Measurements from ENCODE around the gene RAD51. TPM values are rescaled to one million over a fixed set of nuclear protein-coding genes. Genes with fewer than 3 reads are reported as not detected.

Gene RAD51
- total RNA-seq, 1 donor from 2014 or later: 1.3 TPM

GRCh38 chr15:40693904-40694687 lies 878 bp upstream of the RAD51 start:
- H3K4me3 ChIP-seq (ENCODE audit: low read depth, low read length): peak overlapping the region; percentile 99
- TF ChIP-seq CTCF (IDR thresholded peaks at IDR 0.05; ENCODE audit: insufficient read depth, low read length, poor library complexity, severe bottlenecking): no peak
- no peaks in the 10 kb centered on the region for H3K36me3 ChIP-seq (ENCODE audit: control insufficient read depth, insufficient read depth, low read length)
- DNase-seq (ENCODE audit: low read depth): no peak
- H3K27me3 ChIP-seq (ENCODE audit: control insufficient read depth, insufficient read depth, low read length): no peaks in the 10 kb centered on the region

DNA sequence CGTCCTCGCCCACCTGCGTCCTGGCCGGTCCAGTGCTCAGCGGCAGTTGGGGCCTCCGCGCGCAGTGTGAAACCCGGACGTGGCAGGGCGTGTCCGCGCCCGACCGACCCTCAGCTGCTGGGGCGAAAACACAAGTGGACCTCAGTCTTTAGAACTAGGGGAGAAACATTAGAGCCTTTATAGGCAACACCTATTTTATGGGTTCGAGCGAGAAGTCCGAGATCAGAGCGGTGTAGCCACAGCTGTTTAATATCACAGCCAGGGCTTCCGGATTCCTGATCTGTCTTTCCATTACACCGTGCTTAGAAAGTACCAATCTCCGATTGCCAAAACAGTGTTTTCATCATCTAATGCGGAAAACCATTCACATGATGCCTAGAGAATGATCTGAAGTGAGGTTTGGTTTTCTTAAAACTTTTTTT lies 506 bp downstream of the RAD51 start:
- no peaks in the 10 kb centered on the region for H3K27me3 ChIP-seq (ENCODE audit: control insufficient read depth, insufficient read depth, low read length)
- no peaks in the 10 kb centered on the region for H3K36me3 ChIP-seq (ENCODE audit: control insufficient read depth, insufficient read depth, low read length)
- DNase-seq (ENCODE audit: low read depth): no peak
- H3K4me3 ChIP-seq (ENCODE audit: low read depth, low read length): peak overlapping the region; percentile 99
- TF ChIP-seq CTCF (IDR thresholded peaks at IDR 0.05; ENCODE audit: insufficient read depth, low read length, poor library complexity, severe bottlenecking): no peak

DNA sequence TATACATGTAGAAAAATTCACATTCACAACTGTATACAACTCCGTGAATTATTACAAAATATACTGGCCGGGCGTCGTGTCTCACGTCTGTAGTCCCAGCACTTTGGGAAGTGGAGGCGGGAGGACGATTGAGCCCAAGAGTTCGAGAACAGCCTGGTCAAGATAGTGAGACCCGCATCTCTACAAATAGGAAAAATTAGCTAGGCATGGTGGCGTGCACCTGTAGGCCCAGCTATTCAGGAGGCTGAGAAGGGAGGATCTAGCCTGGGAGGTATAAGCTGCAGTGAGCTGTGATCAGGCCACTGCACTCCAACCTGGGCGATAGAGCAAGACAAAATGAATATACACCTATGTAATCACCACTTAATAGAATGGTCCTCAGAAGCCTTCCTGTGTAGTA lies 1.3 kb downstream of the RAD51 start:
- no peak for DNase-seq (ENCODE audit: low read depth)
- Histone ChIP-seq H3K36me3 (ENCODE audit: control insufficient read depth, insufficient read depth, low read length) (no peaks in the 10 kb centered on the region), H3K4me3 (ENCODE audit: low read depth, low read length) (peak overlapping the region; percentile 99), H3K27me3 (ENCODE audit: control insufficient read depth, insufficient read depth, low read length) (no peaks in the 10 kb centered on the region)
- no peak for TF ChIP-seq CTCF (IDR thresholded peaks at IDR 0.05; ENCODE audit: insufficient read depth, low read length, poor library complexity, severe bottlenecking)

GRCh38 chr15:40697916-40698315 lies 2.9 kb downstream of the RAD51 start:
- H3K27me3 ChIP-seq (ENCODE audit: control insufficient read depth, insufficient read depth, low read length): no peaks in the 10 kb centered on the region

DNA sequence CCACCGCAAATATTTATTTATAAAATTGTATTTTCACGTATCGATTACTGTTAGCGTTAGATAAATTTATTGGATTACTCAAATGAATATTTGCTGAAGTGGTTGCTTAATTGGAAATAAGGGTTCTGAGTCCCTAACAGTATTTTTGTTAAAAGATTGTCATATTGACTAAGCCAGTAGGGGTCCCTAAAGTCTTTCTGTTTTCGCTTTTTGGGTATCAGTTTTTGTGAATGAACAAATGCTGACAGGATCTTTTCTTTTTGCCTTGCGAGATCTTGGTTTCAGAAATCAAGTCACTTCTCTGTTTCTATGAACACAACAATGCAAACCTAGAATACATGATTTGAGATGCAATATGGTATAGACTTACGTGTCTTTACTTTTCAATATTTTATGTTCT lies 7.1 kb downstream of the RAD51 start:
- no peaks in the 10 kb centered on the region for H3K36me3 ChIP-seq (ENCODE audit: control insufficient read depth, insufficient read depth, low read length)
- no peak for DNase-seq (ENCODE audit: low read depth)

More at GRCh38 chr15:40697916-40698315, 2.9 kb downstream of the RAD51 start:
- Histone ChIP-seq H3K4me3 (ENCODE audit: low read depth, low read length) (no peak overlapping the region), H3K36me3 (ENCODE audit: control insufficient read depth, insufficient read depth, low read length) (no peaks in the 10 kb centered on the region)
- no peak for TF ChIP-seq CTCF (IDR thresholded peaks at IDR 0.05; ENCODE audit: insufficient read depth, low read length, poor library complexity, severe bottlenecking)
- DNase-seq (ENCODE audit: low read depth): no peak

More for the DNA sequence above, 7.1 kb downstream of the RAD51 start:
- no peaks in the 10 kb centered on the region for H3K27me3 ChIP-seq (ENCODE audit: control insufficient read depth, insufficient read depth, low read length)
- no peak overlapping the region for H3K4me3 ChIP-seq (ENCODE audit: low read depth, low read length)
- peak; percentile 13 for TF ChIP-seq CTCF (IDR thresholded peaks at IDR 0.05; ENCODE audit: insufficient read depth, low read length, poor library complexity, severe bottlenecking)

Data from kidney epithelial cell (primary cell).